Keratinocyte (primary cell): ENCODE data around the gene PAX7.

ENCODE experiments used
- EZH2 ChIP-seq: IDR thresholded peaks from one replicate; pipeline ENCODE4 v1.6.1; 2012; ENCODE audit warnings: inconsistent platforms, mild to moderate bottlenecking, low read length, moderate library complexity
- TF ChIP-seq, protein P1 (sequence below), 3 experiments: IDR thresholded peaks in 1 of 3; conservative IDR thresholded peaks in 1 of 3; optimal IDR thresholded peaks in 1 of 3; 2 replicates in 2 of 3; 3 replicates in 1 of 3; pipeline versions ENCODE3 to v1.5.1; 2011; ENCODE audit warnings: low read length in 3 of 3, mild to moderate bottlenecking in 3 of 3, moderate library complexity in 2 of 3, control low read depth in 1 of 3, inconsistent platforms in 1 of 3; ENCODE audit not compliant: insufficient read depth in 2 of 3; ENCODE audit errors: extremely low read depth in 1 of 3

- TF ChIP-seq, protein P1, sequence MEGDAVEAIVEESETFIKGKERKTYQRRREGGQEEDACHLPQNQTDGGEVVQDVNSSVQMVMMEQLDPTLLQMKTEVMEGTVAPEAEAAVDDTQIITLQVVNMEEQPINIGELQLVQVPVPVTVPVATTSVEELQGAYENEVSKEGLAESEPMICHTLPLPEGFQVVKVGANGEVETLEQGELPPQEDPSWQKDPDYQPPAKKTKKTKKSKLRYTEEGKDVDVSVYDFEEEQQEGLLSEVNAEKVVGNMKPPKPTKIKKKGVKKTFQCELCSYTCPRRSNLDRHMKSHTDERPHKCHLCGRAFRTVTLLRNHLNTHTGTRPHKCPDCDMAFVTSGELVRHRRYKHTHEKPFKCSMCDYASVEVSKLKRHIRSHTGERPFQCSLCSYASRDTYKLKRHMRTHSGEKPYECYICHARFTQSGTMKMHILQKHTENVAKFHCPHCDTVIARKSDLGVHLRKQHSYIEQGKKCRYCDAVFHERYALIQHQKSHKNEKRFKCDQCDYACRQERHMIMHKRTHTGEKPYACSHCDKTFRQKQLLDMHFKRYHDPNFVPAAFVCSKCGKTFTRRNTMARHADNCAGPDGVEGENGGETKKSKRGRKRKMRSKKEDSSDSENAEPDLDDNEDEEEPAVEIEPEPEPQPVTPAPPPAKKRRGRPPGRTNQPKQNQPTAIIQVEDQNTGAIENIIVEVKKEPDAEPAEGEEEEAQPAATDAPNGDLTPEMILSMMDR (optimal IDR thresholded peaks at IDR 0.05 in 1 of 3, IDR thresholded peaks at IDR 0.05 in 1 of 3, conservative IDR thresholded peaks at IDR 0.05 in 1 of 3; ENCODE audit: extremely low read depth in 1 of 3, insufficient read depth in 2 of 3, low read length in 3 of 3): no peak
- TF ChIP-seq EZH2: no peak
Measured at GRCh38 chr1:18748435-18748834, 117.8 kb downstream of the PAX7 start.
